HEK293 (cell line): ENCODE data around the gene DMAC2L.
"Not testable (repeated sequence)": the region's sequence is repeated elsewhere in the genome, so short reads cannot be mapped to it uniquely, and the experiment has no call there.

ENCODE experiments used
- CTCF ChIA-PET: fragments of 350-600 bp; formaldehyde crosslinking; extraction: SDS; loops from one replicate; lab custom pipeline; 2021; ENCODE audit warnings: antibody characterized with exemption; lab: Yijun Ruan, JAX
- POLR2A ChIA-PET: fragments of 300-600 bp; formaldehyde crosslinking; extraction: SDS; loops from one replicate; lab custom pipeline; 2020; ENCODE audit warnings: antibody characterized with exemption, inconsistent platforms; lab: Yijun Ruan, JAX
- H3K27ac ChIP-seq: fragments of 200-500 bp; sonication (Bioruptor generic); 2 replicates; pipeline ENCODE4 v1.5.1; 2014; ENCODE audit warnings: low read depth, low read length, control low read depth, inconsistent platforms; ENCODE audit errors: extremely low read depth
- H3K36me3 ChIP-seq, 2 experiments: fragments of 200-500 bp in 1 of 2; sonication (Bioruptor generic) in 1 of 2; 1 replicate in 1 of 2; 2 replicates in 1 of 2; pipeline ENCODE4 v1.5.1; 2014 to 2017; ENCODE audit warnings: inconsistent platforms in 2 of 2, low read length in 2 of 2; ENCODE audit not compliant: control insufficient read depth in 2 of 2, insufficient read depth in 1 of 2
- H3K4me1 ChIP-seq: fragments of 200-500 bp; sonication (Bioruptor generic); 2 replicates; pipeline ENCODE4 v1.5.1; 2014; ENCODE audit warnings: mild to moderate bottlenecking, low read length, inconsistent platforms; ENCODE audit not compliant: control insufficient read depth, insufficient read depth
- H3K4me3 ChIP-seq: 2 replicates; pipeline ENCODE4 v1.5.1; 2011; ENCODE audit warnings: low read depth, mild to moderate bottlenecking, control low read depth, low read length, moderate library complexity
- H3K9me3 ChIP-seq: fragments of 200-500 bp; sonication (Bioruptor generic); 2 replicates; pipeline ENCODE4 v1.5.1; 2014; ENCODE audit warnings: low read depth, low read length, inconsistent platforms; ENCODE audit not compliant: control insufficient read depth, insufficient read depth
- BCL11B ChIP-seq: fragments of 450-650 bp; formaldehyde crosslinking; IDR thresholded peaks from 2 replicates; pipeline ENCODE4 v1.5.1; 2016; ENCODE audit warnings: low read depth, missing biosample characterization, missing genetic modification characterization
- GLIS1 ChIP-seq: fragments of 450-650 bp; formaldehyde crosslinking; IDR thresholded peaks from 2 replicates; pipeline ENCODE4 v1.5.1; 2016; ENCODE audit warnings: missing biosample characterization, missing genetic modification characterization
- HIC1 ChIP-seq: fragments of 450-650 bp; formaldehyde crosslinking; IDR thresholded peaks from 2 replicates; pipeline ENCODE4 v1.5.1; 2016; ENCODE audit warnings: missing biosample characterization, missing genetic modification characterization
- KLF16 ChIP-seq: fragments of 450-650 bp; formaldehyde crosslinking; IDR thresholded peaks from 2 replicates; pipeline ENCODE4 v1.5.1; 2017; ENCODE audit warnings: missing biosample characterization, missing genetic modification characterization
- MYNN ChIP-seq: fragments of 450-650 bp; formaldehyde crosslinking; IDR thresholded peaks from 2 replicates; pipeline ENCODE4 v1.5.1; 2016; ENCODE audit warnings: missing biosample characterization, missing genetic modification characterization, borderline replicate concordance
- MZF1 ChIP-seq: fragments of 450-650 bp; formaldehyde crosslinking; IDR thresholded peaks from 2 replicates; pipeline ENCODE4 v1.5.1; 2017; ENCODE audit warnings: missing biosample characterization, missing genetic modification characterization, borderline replicate concordance
- ZNF169 ChIP-seq: fragments of 450-650 bp; formaldehyde crosslinking; IDR thresholded peaks from 2 replicates; pipeline ENCODE4 v1.5.1; 2016; ENCODE audit warnings: missing biosample characterization, missing genetic modification characterization
- ZNF2 ChIP-seq: fragments of 450-650 bp; formaldehyde crosslinking; IDR thresholded peaks from 2 replicates; pipeline ENCODE4 v1.5.1; 2016; ENCODE audit warnings: missing biosample characterization, missing genetic modification characterization
- ZNF366 ChIP-seq: fragments of 450-650 bp; formaldehyde crosslinking; conservative IDR thresholded peaks from 2 replicates; pipeline ENCODE4 v1.5.1; 2016; ENCODE audit warnings: missing biosample characterization, missing genetic modification characterization
- ZNF449 ChIP-seq: fragments of 450-650 bp; formaldehyde crosslinking; IDR thresholded peaks from 2 replicates; pipeline ENCODE4 v1.5.1; 2017; ENCODE audit warnings: missing biosample characterization, mild to moderate bottlenecking, missing genetic modification characterization, moderate library complexity
- ZNF530 ChIP-seq: fragments of 450-650 bp; formaldehyde crosslinking; IDR thresholded peaks from 2 replicates; pipeline ENCODE4 v1.5.1; 2016; ENCODE audit warnings: low read depth, missing biosample characterization, missing genetic modification characterization
- ZNF654 ChIP-seq: fragments of 450-650 bp; formaldehyde crosslinking; IDR thresholded peaks from 2 replicates; pipeline ENCODE4 v1.5.1; 2016; ENCODE audit warnings: low read depth, missing biosample characterization, missing genetic modification characterization
- ZNF664 ChIP-seq: fragments of 450-650 bp; formaldehyde crosslinking; IDR thresholded peaks from 2 replicates; pipeline ENCODE4 v1.5.1; 2016; ENCODE audit warnings: missing biosample characterization, missing genetic modification characterization
- ZNF747 ChIP-seq: fragments of 450-650 bp; formaldehyde crosslinking; IDR thresholded peaks from 2 replicates; pipeline ENCODE4 v1.5.1; 2016; ENCODE audit warnings: missing biosample characterization, missing genetic modification characterization
- ZSCAN5A ChIP-seq: fragments of 450-650 bp; formaldehyde crosslinking; IDR thresholded peaks from 2 replicates; pipeline ENCODE4 v1.5.1; 2016; ENCODE audit warnings: missing biosample characterization, missing genetic modification characterization
- TF ChIP-seq, protein P1 (sequence below): fragments of 450-650 bp; formaldehyde crosslinking; IDR thresholded peaks from 2 replicates; pipeline ENCODE4 v1.5.1; 2016; ENCODE audit warnings: missing biosample characterization, missing genetic modification characterization
- TF ChIP-seq, protein P2 (sequence below): fragments of 450-650 bp; formaldehyde crosslinking; conservative IDR thresholded peaks from 2 replicates; pipeline ENCODE4 v1.5.1; 2016; ENCODE audit warnings: low read depth, missing biosample characterization, missing genetic modification characterization

Gene DMAC2L

DNA sequence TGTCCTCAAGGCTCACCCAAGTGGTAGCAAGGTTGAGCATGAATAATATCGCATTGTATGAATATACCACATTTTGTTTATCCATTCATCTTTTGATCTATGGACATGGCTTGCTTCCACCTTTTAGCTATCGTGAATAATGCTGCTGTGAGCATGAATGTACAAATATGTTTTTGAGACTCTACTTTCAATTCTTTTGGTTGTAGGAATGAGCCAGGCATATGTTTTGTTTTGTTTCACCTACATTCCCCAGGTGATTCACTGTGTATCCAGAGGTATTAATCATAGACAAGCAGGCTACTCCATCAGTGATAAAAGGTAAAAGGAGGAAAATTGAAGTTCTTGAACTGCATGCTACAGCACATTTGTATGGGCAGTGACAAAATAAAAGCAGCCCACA is 48.7 kb downstream of the DMAC2L start (continued):
- TF ChIP-seq HIC1 (tag by site-specific recombination) (no peak), BCL11B (no peak), GLIS1 (no peak), MYNN (tag by site-specific recombination) (no peak)

- H3K4me3 ChIP-seq, H3K36me3 ChIP-seq, CTCF ChIA-PET, POLR2A ChIA-PET, H3K9me3 ChIP-seq, H3K27ac ChIP-seq, H3K4me1 ChIP-seq: not testable (repeated sequence)
These were observed 49.6 kb downstream of the DMAC2L start for GRCh38 chr14:50361473-50362403.

DNA sequence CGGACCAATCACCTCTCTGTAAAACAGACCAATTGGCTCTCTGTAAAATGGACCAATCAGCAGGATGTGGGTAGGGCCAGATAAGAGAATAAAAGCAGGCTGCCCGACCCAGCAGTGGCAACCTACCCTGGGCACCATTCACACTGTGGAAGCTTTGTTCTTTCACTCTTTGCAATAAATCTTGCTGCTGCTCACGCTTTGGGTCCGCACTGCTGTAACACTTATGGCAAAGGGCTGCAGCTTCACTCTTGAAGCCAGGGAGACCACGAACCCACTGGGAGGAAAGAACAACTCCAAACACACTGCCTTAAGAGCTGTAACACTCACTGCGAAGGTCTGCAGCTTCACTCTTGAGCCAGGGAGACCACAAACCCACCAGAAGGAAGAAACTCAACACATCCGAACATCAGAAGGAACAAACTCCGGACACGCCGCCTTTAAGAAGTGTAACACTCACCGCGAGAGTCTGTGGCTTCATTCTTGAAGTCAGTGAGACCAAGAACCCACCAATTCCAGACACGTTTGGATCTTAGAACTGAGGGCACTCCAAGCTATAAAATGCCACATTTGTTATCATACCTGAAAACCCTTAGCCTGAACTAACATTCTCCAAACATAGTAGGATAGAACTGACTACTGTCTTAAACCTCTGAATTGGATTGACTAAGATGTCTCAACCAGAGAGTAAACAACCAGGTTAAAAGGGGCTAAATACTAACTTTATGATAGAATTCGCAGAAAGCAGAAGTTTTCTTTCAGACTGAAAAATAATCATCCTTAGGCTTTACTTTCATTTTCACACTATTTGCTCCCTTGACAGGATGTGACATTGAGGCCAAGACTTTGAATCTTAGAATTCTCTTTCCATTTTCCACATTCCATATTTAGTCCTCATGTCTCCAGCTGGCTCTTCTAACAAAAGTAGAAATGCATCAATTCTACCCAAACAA is 50.9 kb downstream of the DMAC2L start:
- H3K4me1 ChIP-seq, result no peaks in the 10 kb centered on the region
- H3K27ac ChIP-seq, result no peak overlapping the region
- H3K36me3 ChIP-seq, result no peaks in the 10 kb centered on the region
- ChIA-PET CTCF (no interaction called here), POLR2A (no interaction called here)
- TF ChIP-seq KLF16, result no peak
- no peak for TF ChIP-seq ZNF654
- H3K4me3 ChIP-seq, result no peak overlapping the region
- no peaks in the 10 kb centered on the region for H3K9me3 ChIP-seq

DNA sequence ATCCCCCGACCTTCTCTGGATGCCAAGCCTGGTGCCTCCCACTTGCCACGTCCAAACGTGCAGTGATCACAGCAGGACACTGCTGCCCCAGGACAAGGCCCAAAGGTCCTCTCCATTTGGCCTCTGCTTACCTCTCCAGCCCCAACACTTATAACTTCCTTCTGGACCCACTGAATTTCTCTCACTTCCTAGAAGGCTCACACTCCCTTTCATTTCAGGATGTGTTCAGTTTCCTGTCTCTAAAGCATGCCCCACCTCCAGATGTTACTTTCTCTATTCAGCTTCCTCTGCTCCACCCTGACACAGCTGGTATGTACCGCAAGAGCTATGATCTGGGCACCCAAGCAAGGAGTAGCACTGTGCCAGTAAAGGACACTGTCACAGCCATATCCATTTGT is 51.6 kb downstream of the DMAC2L start:
- no peaks in the 10 kb centered on the region for H3K9me3 ChIP-seq
- no peaks in the 10 kb centered on the region for H3K4me1 ChIP-seq
- ChIA-PET POLR2A (no interaction called here), CTCF (no interaction called here)
- H3K36me3 ChIP-seq, result no peaks in the 10 kb centered on the region
- no peak overlapping the region for H3K4me3 ChIP-seq
- H3K27ac ChIP-seq, result no peak overlapping the region
- TF ChIP-seq, protein P1, sequence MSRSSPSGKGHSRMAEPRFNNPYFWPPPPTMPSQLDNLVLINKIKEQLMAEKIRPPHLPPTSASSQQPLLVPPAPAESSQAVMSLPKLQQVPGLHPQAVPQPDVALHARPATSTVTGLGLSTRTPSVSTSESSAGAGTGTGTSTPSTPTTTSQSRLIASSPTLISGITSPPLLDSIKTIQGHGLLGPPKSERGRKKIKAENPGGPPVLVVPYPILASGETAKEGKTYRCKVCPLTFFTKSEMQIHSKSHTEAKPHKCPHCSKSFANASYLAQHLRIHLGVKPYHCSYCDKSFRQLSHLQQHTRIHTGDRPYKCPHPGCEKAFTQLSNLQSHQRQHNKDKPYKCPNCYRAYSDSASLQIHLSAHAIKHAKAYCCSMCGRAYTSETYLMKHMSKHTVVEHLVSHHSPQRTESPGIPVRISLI (tag by site-specific recombination), result no peak
- TF ChIP-seq ZNF366 (no peak), ZNF2 (tag by site-specific recombination) (no peak), ZSCAN5A (tag by site-specific recombination) (no peak), MZF1 (no peak), ZNF747 (tag by site-specific recombination) (no peak), ZNF449 (tag by site-specific recombination) (no peak), ZNF664 (tag by site-specific recombination) (no peak), KLF16 (no peak), ZNF169 (tag by site-specific recombination) (no peak), ZNF530 (tag by site-specific recombination) (no peak)
- TF ChIP-seq, protein P2, sequence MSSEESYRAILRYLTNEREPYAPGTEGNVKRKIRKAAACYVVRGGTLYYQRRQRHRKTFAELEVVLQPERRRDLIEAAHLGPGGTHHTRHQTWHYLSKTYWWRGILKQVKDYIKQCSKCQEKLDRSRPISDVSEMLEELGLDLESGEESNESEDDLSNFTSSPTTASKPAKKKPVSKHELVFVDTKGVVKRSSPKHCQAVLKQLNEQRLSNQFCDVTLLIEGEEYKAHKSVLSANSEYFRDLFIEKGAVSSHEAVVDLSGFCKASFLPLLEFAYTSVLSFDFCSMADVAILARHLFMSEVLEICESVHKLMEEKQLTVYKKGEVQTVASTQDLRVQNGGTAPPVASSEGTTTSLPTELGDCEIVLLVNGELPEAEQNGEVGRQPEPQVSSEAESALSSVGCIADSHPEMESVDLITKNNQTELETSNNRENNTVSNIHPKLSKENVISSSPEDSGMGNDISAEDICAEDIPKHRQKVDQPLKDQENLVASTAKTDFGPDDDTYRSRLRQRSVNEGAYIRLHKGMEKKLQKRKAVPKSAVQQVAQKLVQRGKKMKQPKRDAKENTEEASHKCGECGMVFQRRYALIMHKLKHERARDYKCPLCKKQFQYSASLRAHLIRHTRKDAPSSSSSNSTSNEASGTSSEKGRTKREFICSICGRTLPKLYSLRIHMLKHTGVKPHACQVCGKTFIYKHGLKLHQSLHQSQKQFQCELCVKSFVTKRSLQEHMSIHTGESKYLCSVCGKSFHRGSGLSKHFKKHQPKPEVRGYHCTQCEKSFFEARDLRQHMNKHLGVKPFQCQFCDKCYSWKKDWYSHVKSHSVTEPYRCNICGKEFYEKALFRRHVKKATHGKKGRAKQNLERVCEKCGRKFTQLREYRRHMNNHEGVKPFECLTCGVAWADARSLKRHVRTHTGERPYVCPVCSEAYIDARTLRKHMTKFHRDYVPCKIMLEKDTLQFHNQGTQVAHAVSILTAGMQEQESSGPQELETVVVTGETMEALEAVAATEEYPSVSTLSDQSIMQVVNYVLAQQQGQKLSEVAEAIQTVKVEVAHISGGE (tag by site-specific recombination), result no peak
